ENCODE data around the gene GDE1. TPM values are rescaled to one million over a fixed set of nuclear protein-coding genes. Genes with fewer than 3 reads are reported as not detected.

GDE1 gene
- polyA plus RNA-seq, 1 experiment: 100 TPM

GRCh38 chr16:19481296-19481695 is 40.6 kb downstream of the GDE1 start:
- DNase-seq (ENCODE audit: low read depth, low spot score): no peak
- H3K27ac ChIP-seq (ENCODE audit: low read depth, low read length): no peak overlapping the region
- POLR2A ChIA-PET: no interaction called here
- H3K27me3 ChIP-seq (ENCODE audit: control insufficient read depth, insufficient read depth, low read length): no peaks in the 10 kb centered on the region
- no peak overlapping the region for H3K4me3 ChIP-seq (ENCODE audit: low read depth, low read length)
- H3K9me3 ChIP-seq (ENCODE audit: control insufficient read depth, insufficient read depth, low read length): no peaks in the 10 kb centered on the region
- CTCF ChIA-PET: interaction anchor here (0.6 to 0.9 kb wide), 2 partner anchors 21 to 25 kb away, joined by 3 to 4 read pairs; no protein-coding TSS in a partner anchor
- TF ChIP-seq, protein P1, sequence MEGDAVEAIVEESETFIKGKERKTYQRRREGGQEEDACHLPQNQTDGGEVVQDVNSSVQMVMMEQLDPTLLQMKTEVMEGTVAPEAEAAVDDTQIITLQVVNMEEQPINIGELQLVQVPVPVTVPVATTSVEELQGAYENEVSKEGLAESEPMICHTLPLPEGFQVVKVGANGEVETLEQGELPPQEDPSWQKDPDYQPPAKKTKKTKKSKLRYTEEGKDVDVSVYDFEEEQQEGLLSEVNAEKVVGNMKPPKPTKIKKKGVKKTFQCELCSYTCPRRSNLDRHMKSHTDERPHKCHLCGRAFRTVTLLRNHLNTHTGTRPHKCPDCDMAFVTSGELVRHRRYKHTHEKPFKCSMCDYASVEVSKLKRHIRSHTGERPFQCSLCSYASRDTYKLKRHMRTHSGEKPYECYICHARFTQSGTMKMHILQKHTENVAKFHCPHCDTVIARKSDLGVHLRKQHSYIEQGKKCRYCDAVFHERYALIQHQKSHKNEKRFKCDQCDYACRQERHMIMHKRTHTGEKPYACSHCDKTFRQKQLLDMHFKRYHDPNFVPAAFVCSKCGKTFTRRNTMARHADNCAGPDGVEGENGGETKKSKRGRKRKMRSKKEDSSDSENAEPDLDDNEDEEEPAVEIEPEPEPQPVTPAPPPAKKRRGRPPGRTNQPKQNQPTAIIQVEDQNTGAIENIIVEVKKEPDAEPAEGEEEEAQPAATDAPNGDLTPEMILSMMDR (IDR thresholded peaks at IDR 0.05; ENCODE audit: low read depth, low read length): no peak

GRCh38 chr16:19479302-19479721 is 42.6 kb downstream of the GDE1 start:
- H3K27me3 ChIP-seq (ENCODE audit: control insufficient read depth, insufficient read depth, low read length): no peaks in the 10 kb centered on the region
- no peak overlapping the region for H3K27ac ChIP-seq (ENCODE audit: low read depth, low read length)
- CTCF ChIA-PET: interaction anchor here (0.9 to 1.0 kb wide), 2 partner anchors 23 to 394 kb away, joined by 3 read pairs; no protein-coding TSS in a partner anchor
- H3K9me3 ChIP-seq (ENCODE audit: control insufficient read depth, insufficient read depth, low read length): no peaks in the 10 kb centered on the region
- TF ChIP-seq, protein P1 (IDR thresholded peaks at IDR 0.05; ENCODE audit: low read depth, low read length): no peak
- POLR2A ChIA-PET: no interaction called here
- H3K4me3 ChIP-seq (ENCODE audit: low read depth, low read length): no peak overlapping the region
- DNase-seq (ENCODE audit: low read depth, low spot score): no peak

DNA sequence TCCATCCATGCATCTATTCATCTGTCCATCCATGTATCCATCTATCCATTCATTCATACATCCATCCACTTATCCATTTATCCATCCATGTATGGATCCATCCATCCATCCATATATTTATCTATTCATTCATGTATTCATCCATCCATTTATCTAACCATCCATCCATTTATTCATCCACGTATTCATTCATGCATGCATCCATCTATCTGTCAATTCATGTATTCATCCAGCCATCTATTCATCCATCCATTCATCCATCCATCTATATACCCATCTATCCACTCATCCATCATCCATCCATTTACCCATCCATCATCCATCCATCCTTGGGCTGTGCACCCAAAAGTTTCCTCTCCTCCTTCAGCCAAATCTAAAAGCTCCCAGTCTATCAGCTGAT is 43.4 kb downstream of the GDE1 start:
- Histone ChIP-seq H3K4me3 (ENCODE audit: low read depth, low read length) (no peak overlapping the region), H3K9me3 (ENCODE audit: control insufficient read depth, insufficient read depth, low read length) (no peaks in the 10 kb centered on the region), H3K27me3 (ENCODE audit: control insufficient read depth, insufficient read depth, low read length) (no peaks in the 10 kb centered on the region), H3K27ac (ENCODE audit: low read depth, low read length) (no peak overlapping the region)
- TF ChIP-seq, protein P1 (IDR thresholded peaks at IDR 0.05; ENCODE audit: low read depth, low read length): no peak
- no peak for DNase-seq (ENCODE audit: low read depth, low spot score)
- ChIA-PET CTCF (interaction anchor here (1.0 kb wide), 1 partner anchor 24 kb away, joined by 3 read pairs; no protein-coding TSS in a partner anchor), POLR2A (no interaction called here)

GRCh38 chr16:19474617-19475016 is 47.3 kb downstream of the GDE1 start:
- no peak overlapping the region for H3K4me3 ChIP-seq (ENCODE audit: low read depth, low read length)
- no peak overlapping the region for H3K27ac ChIP-seq (ENCODE audit: low read depth, low read length)
- TF ChIP-seq, protein P1 (IDR thresholded peaks at IDR 0.05; ENCODE audit: low read depth, low read length): no peak
- DNase-seq (ENCODE audit: low read depth, low spot score): no peak
- ChIA-PET CTCF (no interaction called here), POLR2A (no interaction called here)
- H3K9me3 ChIP-seq (ENCODE audit: control insufficient read depth, insufficient read depth, low read length): no peaks in the 10 kb centered on the region
- no peaks in the 10 kb centered on the region for H3K27me3 ChIP-seq (ENCODE audit: control insufficient read depth, insufficient read depth, low read length)

- H3K27me3 ChIP-seq (ENCODE audit: control insufficient read depth, insufficient read depth, low read length): peaks cover 2% of the 10 kb centered on the region
- no peak overlapping the region for H3K4me3 ChIP-seq (ENCODE audit: low read depth, low read length)
- no peak for DNase-seq (ENCODE audit: low read depth, low spot score)
- POLR2A ChIA-PET: no interaction called here
- CTCF ChIA-PET: no interaction called here
- H3K27ac ChIP-seq (ENCODE audit: low read depth, low read length): no peak overlapping the region
- TF ChIP-seq, protein P1 (IDR thresholded peaks at IDR 0.05; ENCODE audit: low read depth, low read length): no peak
- H3K9me3 ChIP-seq (ENCODE audit: control insufficient read depth, insufficient read depth, low read length): no peaks in the 10 kb centered on the region
Measured at GRCh38 chr16:19472482-19472881, 49.4 kb downstream of the GDE1 start.

All from AG04450 (cell line).